Measurements from ENCODE around the gene YPEL1.

GRCh38 chr22:21650823-21651520, 84.6 kb downstream of the YPEL1 start:
- TF ChIP-seq, protein P1, sequence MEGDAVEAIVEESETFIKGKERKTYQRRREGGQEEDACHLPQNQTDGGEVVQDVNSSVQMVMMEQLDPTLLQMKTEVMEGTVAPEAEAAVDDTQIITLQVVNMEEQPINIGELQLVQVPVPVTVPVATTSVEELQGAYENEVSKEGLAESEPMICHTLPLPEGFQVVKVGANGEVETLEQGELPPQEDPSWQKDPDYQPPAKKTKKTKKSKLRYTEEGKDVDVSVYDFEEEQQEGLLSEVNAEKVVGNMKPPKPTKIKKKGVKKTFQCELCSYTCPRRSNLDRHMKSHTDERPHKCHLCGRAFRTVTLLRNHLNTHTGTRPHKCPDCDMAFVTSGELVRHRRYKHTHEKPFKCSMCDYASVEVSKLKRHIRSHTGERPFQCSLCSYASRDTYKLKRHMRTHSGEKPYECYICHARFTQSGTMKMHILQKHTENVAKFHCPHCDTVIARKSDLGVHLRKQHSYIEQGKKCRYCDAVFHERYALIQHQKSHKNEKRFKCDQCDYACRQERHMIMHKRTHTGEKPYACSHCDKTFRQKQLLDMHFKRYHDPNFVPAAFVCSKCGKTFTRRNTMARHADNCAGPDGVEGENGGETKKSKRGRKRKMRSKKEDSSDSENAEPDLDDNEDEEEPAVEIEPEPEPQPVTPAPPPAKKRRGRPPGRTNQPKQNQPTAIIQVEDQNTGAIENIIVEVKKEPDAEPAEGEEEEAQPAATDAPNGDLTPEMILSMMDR (conservative IDR thresholded peaks at IDR 0.05; ENCODE audit: low read length), result no peak
- no peak for TF ChIP-seq EZH2phosphoT487 (IDR thresholded peaks at IDR 0.05; ENCODE audit: borderline replicate concordance, low read depth, low read length)
